ENCODE data around the gene UBA6.
"Not testable (repeated sequence)": the region's sequence is repeated elsewhere in the genome, so short reads cannot be mapped to it uniquely, and the experiment has no call there.

UBA6 gene

GRCh38 chr4:67660418-67660817 lies 40.5 kb downstream of the UBA6 start:
- no peak for DNase-seq

GRCh38 chr4:67659065-67659464 lies 41.9 kb downstream of the UBA6 start:
- no peak for DNase-seq

GRCh38 chr4:67658302-67658701 lies 42.7 kb downstream of the UBA6 start:
- peak; percentile 5 for DNase-seq

- no peak for DNase-seq
Observed at GRCh38 chr4:67651536-67651935, 49.4 kb downstream of the UBA6 start.

GRCh38 chr4:67638136-67638535 lies 62.8 kb downstream of the UBA6 start:
- DNase-seq: peak; percentile 10

GRCh38 chr4:67636978-67637377 lies 64.0 kb downstream of the UBA6 start:
- not testable (repeated sequence) for DNase-seq

GRCh38 chr4:67635331-67635730 lies 65.6 kb downstream of the UBA6 start:
- DNase-seq: no peak

- DNase-seq: no peak
Observed at GRCh38 chr4:67634741-67635140, 66.2 kb downstream of the UBA6 start.

GRCh38 chr4:67632492-67632891 lies 68.5 kb downstream of the UBA6 start:
- DNase-seq: peak; percentile 38

- no peak for DNase-seq
Observed at GRCh38 chr4:67624939-67625338, 76.0 kb downstream of the UBA6 start.

- no peak for DNase-seq
Observed at GRCh38 chr4:67616478-67616877, 84.5 kb downstream of the UBA6 start.

GRCh38 chr4:67615119-67615518 lies 85.8 kb downstream of the UBA6 start:
- peak; percentile 30 for DNase-seq

- no peak for DNase-seq
Observed at GRCh38 chr4:67614186-67614585, 86.8 kb downstream of the UBA6 start.

- DNase-seq: no peak
Observed at GRCh38 chr4:67608027-67608426, 92.9 kb downstream of the UBA6 start.

- no peak for DNase-seq
Observed at GRCh38 chr4:67604749-67605148, 96.2 kb downstream of the UBA6 start.

GRCh38 chr4:67604029-67604381 lies 97.0 kb downstream of the UBA6 start:
- DNase-seq: no peak

- no peak for DNase-seq
Observed at GRCh38 chr4:67603310-67604028, 97.5 kb downstream of the UBA6 start.

- peak; percentile 77 for DNase-seq
Observed at GRCh38 chr4:67593741-67594175, 107.2 kb downstream of the UBA6 start.

GRCh38 chr4:67587156-67587555 lies 113.8 kb downstream of the UBA6 start:
- no peak for DNase-seq

GRCh38 chr4:67584496-67584895 lies 116.5 kb downstream of the UBA6 start:
- DNase-seq: no peak

- DNase-seq: no peak
Observed at GRCh38 chr4:67581913-67582312, 119.0 kb downstream of the UBA6 start.

- peak; percentile 61 for DNase-seq
Observed at GRCh38 chr4:67581208-67581857, 119.6 kb downstream of the UBA6 start.

GRCh38 chr4:67580577-67580976 lies 120.4 kb downstream of the UBA6 start:
- no peak for DNase-seq

GRCh38 chr4:67576538-67576937 lies 124.4 kb downstream of the UBA6 start:
- no peak for DNase-seq

GRCh38 chr4:67576059-67576466 lies 124.9 kb downstream of the UBA6 start:
- no peak for DNase-seq

Measured in inflammatory macrophage treated with lipopolysaccharide for 4 hours (primary cell).